B cell (primary cell): ENCODE data around the gene MYO5C. TPM values are rescaled to one million over a fixed set of nuclear protein-coding genes. Genes with fewer than 3 reads are reported as not detected.

ENCODE experiments used
- ATAC-seq: fragments of 200-7000 bp; cut with Tn5 transposase; one replicate; pipeline ENCODE4 v1.10.0; 2021; ENCODE audit warnings: low read depth, mild to moderate bottlenecking, moderate number of reproducible peaks, moderate library complexity
- CTCF ChIA-PET: fragments of 350-600 bp; sonication (Branson Sonifier 250); formaldehyde crosslinking; loops from one replicate; lab custom pipeline; 2021; ENCODE audit warnings: antibody characterized with exemption, inconsistent platforms; lab: Charles Lee
- POLR2A ChIA-PET: fragments of 350-600 bp; sonication (Branson Sonifier 250); formaldehyde crosslinking; loops from one replicate; lab custom pipeline; 2021; ENCODE audit warnings: antibody characterized with exemption; lab: Charles Lee
- DNase-seq: peaks from one replicate; pipeline ENCODE4 v3.0.0; 2013
- H2AFZ ChIP-seq: 2 replicates; pipeline ENCODE4 v1.6.1; 2012; ENCODE audit warnings: mild to moderate bottlenecking, low read depth, low read length; ENCODE audit not compliant: insufficient read depth, poor library complexity, severe bottlenecking
- H3K27ac ChIP-seq, 2 donors: 1 replicate in 1 of 2; 2 replicates in 1 of 2; pipeline ENCODE4 v1.5.1; 2012 to 2013; ENCODE audit warnings: low read length in 2 of 2, mild to moderate bottlenecking in 2 of 2, moderate library complexity in 1 of 2
- H3K27me3 ChIP-seq, 4 experiments: fragments of 200-600 bp in 1 of 4; sonication (generic) in 1 of 4; replicated peaks in 1 of 4; 1 replicate in 2 of 4; 2 replicates in 2 of 4; pipeline versions ENCODE4 v1.6.1 to v1.7.0; 2013 to 2016; ENCODE audit warnings: low read length in 3 of 4, mild to moderate bottlenecking in 2 of 4, mixed read lengths in 1 of 4, moderate library complexity in 1 of 4; ENCODE audit not compliant: insufficient read depth in 4 of 4, control insufficient read depth in 3 of 4; ENCODE audit errors: control extremely low read depth in 1 of 4
- H3K36me3 ChIP-seq, 2 experiments: replicated peaks in 1 of 2; 1 replicate in 1 of 2; 2 replicates in 1 of 2; pipeline versions ENCODE4 v1.6.1 to v1.7.1; 2013; ENCODE audit warnings: low read length in 1 of 2; ENCODE audit not compliant: insufficient read depth in 2 of 2, control insufficient read depth in 1 of 2; ENCODE audit errors: control extremely low read depth in 1 of 2, extremely low read depth in 1 of 2
- H3K4me1 ChIP-seq, 2 donors: fragments of 200-600 bp in 1 of 2; sonication (generic) in 1 of 2; 1 replicate in 1 of 2; 2 replicates in 1 of 2; pipeline versions ENCODE4 v1.5.1 to v1.6.1; 2013 to 2017; ENCODE audit warnings: low read length in 2 of 2; ENCODE audit not compliant: control insufficient read depth in 2 of 2, insufficient read depth in 2 of 2
- H3K4me2 ChIP-seq: replicated peaks from 2 replicates; pipeline ENCODE3; 2012; ENCODE audit warnings: mild to moderate bottlenecking, low read depth, low read length; ENCODE audit not compliant: poor library complexity, severe bottlenecking
- H3K4me3 ChIP-seq, 5 experiments: fragments of 200-600 bp in 1 of 5; sonication (generic) in 1 of 5; 1 replicate in 3 of 5; 2 replicates in 2 of 5; pipeline versions ENCODE4 v1.5.1 to v1.7.0; 2011 to 2016; ENCODE audit warnings: low read length in 4 of 5, mild to moderate bottlenecking in 4 of 5, low read depth in 2 of 5, control low read depth in 1 of 5, moderate library complexity in 1 of 5; ENCODE audit not compliant: insufficient read depth in 1 of 5; ENCODE audit errors: control extremely low read depth in 1 of 5, extremely low read depth in 1 of 5
- H3K79me2 ChIP-seq: fragments of 200-600 bp; sonication (generic); one replicate; pipeline ENCODE4 v1.6.0; 2016; ENCODE audit warnings: low read length; ENCODE audit not compliant: control insufficient read depth, insufficient read depth
- H3K9ac ChIP-seq: fragments of 200-600 bp; sonication (generic); 2 replicates; pipeline ENCODE4 v1.6.1; 2017; ENCODE audit warnings: mild to moderate bottlenecking, low read length, moderate library complexity
- H3K9me3 ChIP-seq, 3 donors: one replicate each; pipeline versions ENCODE4 v1.6.1 to v1.7.1; 2013; ENCODE audit warnings: low read length in 2 of 3; ENCODE audit not compliant: control insufficient read depth in 2 of 3, insufficient read depth in 1 of 3; ENCODE audit errors: control extremely low read depth in 1 of 3
- H4K20me1 ChIP-seq: 2 replicates; pipeline ENCODE4 v1.6.0; 2012; ENCODE audit warnings: mild to moderate bottlenecking, low read length; ENCODE audit not compliant: insufficient read depth, control insufficient read depth, poor library complexity, severe bottlenecking
- H3K27ac Mint-ChIP-seq: one replicate; pipeline ENCODE4 v1.8.0; 2021; ENCODE audit warnings: mixed read lengths
- H3K27me3 Mint-ChIP-seq: one replicate; pipeline ENCODE4 v1.8.0; 2021; ENCODE audit warnings: mixed read lengths
- H3K4me1 Mint-ChIP-seq: one replicate; pipeline ENCODE4 v1.8.0; 2021; ENCODE audit warnings: mixed read lengths
- H3K4me3 Mint-ChIP-seq: one replicate; pipeline ENCODE4 v1.8.0; 2021; ENCODE audit warnings: mixed read lengths
- H3K9me3 Mint-ChIP-seq: one replicate; pipeline ENCODE4 v1.8.0; 2022; ENCODE audit warnings: mixed read lengths; ENCODE audit not compliant: insufficient read depth
- EZH2 ChIP-seq: IDR thresholded peaks from 2 replicates; pipeline ENCODE4 v1.6.1; 2012; ENCODE audit warnings: borderline replicate concordance, low read depth, mild to moderate bottlenecking, moderate library complexity, low read length; ENCODE audit not compliant: insufficient read depth, poor library complexity, severe bottlenecking
- WGBS: methylation state at CpG from one replicate; pipeline ENCODE4 v1.1.5; 2013; ENCODE audit warnings: missing lambda C conversion rate; ENCODE audit not compliant: insufficient coverage; 5-methylcytosine and 5-hydroxymethylcytosine counted together
- intact Hi-C: fragments of 100-400 bp; cut with micrococcal nuclease; formaldehyde crosslinking; loops from one replicate; pipeline ENCODE4 v1.10.0; 2022
- polyA minus RNA-seq: library from RNA; depleted of rRNA, polyadenylated mRNA; stranded (reverse); fragments of >200 nt; gene quantifications from 2 replicates; pipeline ENCODE4 v1.2.3, GENCODE V29; 2012
- polyA plus RNA-seq: library from polyadenylated mRNA; depleted of rRNA; stranded (reverse); fragments of >200 nt; gene quantifications from 2 replicates; pipeline ENCODE4 v1.2.3, GENCODE V29; 2012
- total RNA-seq, 2 donors: library from RNA; stranded (reverse); fragments of 120-200 nt in 1 of 2; gene quantifications; 1 replicate in 1 of 2; 2 replicates in 1 of 2; pipeline versions ENCODE4 v1.2.3 to v1.2.4, GENCODE V29; 2013 to 2022
- TF ChIP-seq, protein P1 (sequence below): fragments of 200-600 bp; IDR thresholded peaks from one replicate; pipeline ENCODE4 v1.8.0; 2022; ENCODE audit warnings: antibody characterized with exemption, mild to moderate bottlenecking

Gene MYO5C, protein sequence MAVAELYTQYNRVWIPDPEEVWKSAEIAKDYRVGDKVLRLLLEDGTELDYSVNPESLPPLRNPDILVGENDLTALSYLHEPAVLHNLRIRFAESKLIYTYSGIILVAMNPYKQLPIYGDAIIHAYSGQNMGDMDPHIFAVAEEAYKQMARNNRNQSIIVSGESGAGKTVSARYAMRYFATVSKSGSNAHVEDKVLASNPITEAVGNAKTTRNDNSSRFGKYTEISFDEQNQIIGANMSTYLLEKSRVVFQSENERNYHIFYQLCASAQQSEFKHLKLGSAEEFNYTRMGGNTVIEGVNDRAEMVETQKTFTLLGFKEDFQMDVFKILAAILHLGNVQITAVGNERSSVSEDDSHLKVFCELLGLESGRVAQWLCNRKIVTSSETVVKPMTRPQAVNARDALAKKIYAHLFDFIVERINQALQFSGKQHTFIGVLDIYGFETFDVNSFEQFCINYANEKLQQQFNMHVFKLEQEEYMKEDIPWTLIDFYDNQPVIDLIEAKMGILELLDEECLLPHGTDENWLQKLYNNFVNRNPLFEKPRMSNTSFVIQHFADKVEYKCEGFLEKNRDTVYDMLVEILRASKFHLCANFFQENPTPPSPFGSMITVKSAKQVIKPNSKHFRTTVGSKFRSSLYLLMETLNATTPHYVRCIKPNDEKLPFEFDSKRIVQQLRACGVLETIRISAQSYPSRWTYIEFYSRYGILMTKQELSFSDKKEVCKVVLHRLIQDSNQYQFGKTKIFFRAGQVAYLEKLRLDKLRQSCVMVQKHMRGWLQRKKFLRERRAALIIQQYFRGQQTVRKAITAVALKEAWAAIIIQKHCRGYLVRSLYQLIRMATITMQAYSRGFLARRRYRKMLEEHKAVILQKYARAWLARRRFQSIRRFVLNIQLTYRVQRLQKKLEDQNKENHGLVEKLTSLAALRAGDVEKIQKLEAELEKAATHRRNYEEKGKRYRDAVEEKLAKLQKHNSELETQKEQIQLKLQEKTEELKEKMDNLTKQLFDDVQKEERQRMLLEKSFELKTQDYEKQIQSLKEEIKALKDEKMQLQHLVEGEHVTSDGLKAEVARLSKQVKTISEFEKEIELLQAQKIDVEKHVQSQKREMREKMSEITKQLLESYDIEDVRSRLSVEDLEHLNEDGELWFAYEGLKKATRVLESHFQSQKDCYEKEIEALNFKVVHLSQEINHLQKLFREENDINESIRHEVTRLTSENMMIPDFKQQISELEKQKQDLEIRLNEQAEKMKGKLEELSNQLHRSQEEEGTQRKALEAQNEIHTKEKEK (N-terminal part only)
- total RNA-seq (3.2 and 4.5 TPM in 2 replicates), polyA plus RNA-seq (0.49 and 0.54 TPM in 2 replicates), polyA minus RNA-seq (0.29 and 0.34 TPM in 2 replicates)
- 0.75 TPM for total RNA-seq (2013)

DNA sequence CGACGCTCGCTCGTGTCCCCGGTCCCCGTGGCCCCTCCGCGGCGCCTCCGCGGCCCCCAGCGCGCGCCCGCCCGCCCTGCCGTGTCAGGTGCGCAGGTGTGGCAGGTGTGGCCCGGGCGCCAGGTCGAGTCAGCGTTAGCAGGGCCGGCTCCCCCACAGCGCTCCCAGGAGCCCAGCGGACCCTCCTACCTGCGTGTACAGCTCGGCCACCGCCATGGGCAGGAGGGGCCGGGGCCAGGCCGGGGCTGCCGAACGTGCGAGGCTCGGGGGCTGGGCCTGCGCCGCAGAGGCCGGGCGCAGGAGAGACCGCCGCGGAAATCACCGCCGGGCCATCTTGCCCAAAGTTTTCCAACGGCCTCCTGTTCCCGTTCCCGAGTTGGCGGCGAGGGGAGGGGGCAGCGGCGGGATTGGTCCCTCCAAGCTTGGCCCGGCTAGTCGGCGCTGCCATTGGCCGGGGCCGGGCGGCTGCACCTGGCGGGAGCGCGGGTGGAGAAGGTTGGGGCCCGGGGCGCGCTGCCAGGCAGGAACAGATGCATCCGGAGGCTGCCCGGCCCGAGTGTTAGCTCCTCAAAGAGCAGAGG, at the start of gene MYO5C:
Gene MYO5C, minus strand, starts transcription at position 384 of the 581 bp plus-strand sequence. Its CDS starts 168 bp downstream, at position 216.
- Mint-ChIP-seq H3K4me3 (peak within 1 kb of the TSS; percentile 73), H3K4me1 (peaks cover 35% of the 10 kb centered on the region), H3K27ac (no peak within 1 kb of the TSS), H3K27me3 (peaks cover 17% of the 10 kb centered on the region), H3K9me3 (no peaks in the 10 kb centered on the region)
- peak; percentile 37 for DNase-seq
- Histone ChIP-seq H3K79me2 (no peaks in the 10 kb centered on the region), H3K9ac (peak within 1 kb of the TSS; percentile 61), H4K20me1 (no peaks in the 10 kb centered on the region), H3K4me1 (peaks cover 15 to 41% of the 10 kb centered on the region in 2 donors), H2AFZ (peak within 1 kb of the TSS; percentile 71), H3K9me3 (peaks cover 0 to 4% (median 0%) of the 10 kb centered on the region in 3 donors), H3K36me3 (no peaks in the 10 kb centered on the region), H3K27ac (no peak within 1 kb of the TSS), H3K4me3 (peak within 1 kb of the TSS in 4 of 5 experiments; percentile 25 to 59 (median 54)), H3K4me2 (peak within 1 kb of the TSS; percentile 91), H3K27me3 (peaks cover 0 to 22% (median 16%) of the 10 kb centered on the region in 4 experiments)
- ATAC-seq, result peak; percentile 46
- intact Hi-C loops, result no loop called here
- ChIA-PET CTCF (no interaction called here), POLR2A (interaction anchor here (0.5 to 1.4 kb wide), 3 partner anchors 60 to 269 kb away, joined by 3 to 9 read pairs (median 4); no protein-coding TSS in a partner anchor)
- WGBS, result 1% methylated on average over 65 of the region's 65 CpGs
- TF ChIP-seq, protein P1, sequence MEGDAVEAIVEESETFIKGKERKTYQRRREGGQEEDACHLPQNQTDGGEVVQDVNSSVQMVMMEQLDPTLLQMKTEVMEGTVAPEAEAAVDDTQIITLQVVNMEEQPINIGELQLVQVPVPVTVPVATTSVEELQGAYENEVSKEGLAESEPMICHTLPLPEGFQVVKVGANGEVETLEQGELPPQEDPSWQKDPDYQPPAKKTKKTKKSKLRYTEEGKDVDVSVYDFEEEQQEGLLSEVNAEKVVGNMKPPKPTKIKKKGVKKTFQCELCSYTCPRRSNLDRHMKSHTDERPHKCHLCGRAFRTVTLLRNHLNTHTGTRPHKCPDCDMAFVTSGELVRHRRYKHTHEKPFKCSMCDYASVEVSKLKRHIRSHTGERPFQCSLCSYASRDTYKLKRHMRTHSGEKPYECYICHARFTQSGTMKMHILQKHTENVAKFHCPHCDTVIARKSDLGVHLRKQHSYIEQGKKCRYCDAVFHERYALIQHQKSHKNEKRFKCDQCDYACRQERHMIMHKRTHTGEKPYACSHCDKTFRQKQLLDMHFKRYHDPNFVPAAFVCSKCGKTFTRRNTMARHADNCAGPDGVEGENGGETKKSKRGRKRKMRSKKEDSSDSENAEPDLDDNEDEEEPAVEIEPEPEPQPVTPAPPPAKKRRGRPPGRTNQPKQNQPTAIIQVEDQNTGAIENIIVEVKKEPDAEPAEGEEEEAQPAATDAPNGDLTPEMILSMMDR, result no peak
- peak; percentile 64 for TF ChIP-seq EZH2
